Measurements from ENCODE around the gene FOXP1. TPM values are rescaled to one million over a fixed set of nuclear protein-coding genes. Genes with fewer than 3 reads are reported as not detected.

FOXP1 gene
- polyA plus RNA-seq, 1 donor from 2014 or later = 5.6 TPM

GRCh38 chr3:71254281-71255057, 329.1 kb downstream of the FOXP1 start:
- Histone ChIP-seq H3K36me3 (ENCODE audit: insufficient read depth, low read length) (no peaks in the 10 kb centered on the region), H3K9ac (ENCODE audit: low read length) (no peak overlapping the region), H3K79me2 (replicated peaks; ENCODE audit: insufficient read depth, low read length) (no peaks in the 10 kb centered on the region), H3K9me3 (ENCODE audit: low read length) (no peaks in the 10 kb centered on the region), H3K27ac (ENCODE audit: low read length) (no peak overlapping the region), H3K27me3 (ENCODE audit: insufficient read depth, low read depth, low read length) (no peaks in the 10 kb centered on the region), H3F3A (ENCODE audit: insufficient read depth, low read length, poor library complexity, severe bottlenecking) (no peaks in the 10 kb centered on the region), H4K20me1 (ENCODE audit: insufficient read depth) (no peaks in the 10 kb centered on the region), H3K9me2 (ENCODE audit: insufficient read depth, low read length) (no peaks in the 10 kb centered on the region), H2AFZ (ENCODE audit: low read depth, low read length) (no peak overlapping the region), H3K4me2 (ENCODE audit: low read length) (no peak overlapping the region), H3K4me3 (ENCODE audit: low read length) (no peak overlapping the region)
- TF ChIP-seq REST (IDR thresholded peaks at IDR 0.05; ENCODE audit: borderline replicate concordance) = no peak
- TF ChIP-seq EP300 (conservative IDR thresholded peaks at IDR 0.05; ENCODE audit: poor library complexity, severe bottlenecking) = no peak
- TF ChIP-seq SMC3 (conservative IDR thresholded peaks at IDR 0.05; ENCODE audit: poor library complexity) = no peak
- TF ChIP-seq RAD21 (conservative IDR thresholded peaks at IDR 0.05) = no peak
- TF ChIP-seq MXI1 (conservative IDR thresholded peaks at IDR 0.05; ENCODE audit: poor library complexity, severe bottlenecking) = no peak
- no peak for TF ChIP-seq EZH2 (IDR thresholded peaks at IDR 0.05; ENCODE audit: borderline replicate concordance, insufficient read depth, low read length, poor library complexity, severe bottlenecking)
- no peak for TF ChIP-seq TAF1 (IDR thresholded peaks at IDR 0.05; ENCODE audit: low read depth)
- TF ChIP-seq CTCF (IDR thresholded peaks at IDR 0.05; ENCODE audit: poor library complexity, severe bottlenecking) = no peak
- TF ChIP-seq POLR2AphosphoS5 (IDR thresholded peaks at IDR 0.05) = no peak

GRCh38 chr3:71253169-71253568, 330.4 kb downstream of the FOXP1 start:
- H2AFZ ChIP-seq (ENCODE audit: low read depth, low read length) = no peak overlapping the region
- no peaks in the 10 kb centered on the region for H3F3A ChIP-seq (ENCODE audit: insufficient read depth, low read length, poor library complexity, severe bottlenecking)
- no peak overlapping the region for H3K4me2 ChIP-seq (ENCODE audit: low read length)
- H3K79me2 ChIP-seq (replicated peaks; ENCODE audit: insufficient read depth, low read length) = no peaks in the 10 kb centered on the region
- H3K27ac ChIP-seq (ENCODE audit: low read length) = no peak overlapping the region
- no peaks in the 10 kb centered on the region for H3K27me3 ChIP-seq (ENCODE audit: insufficient read depth, low read depth, low read length)
- no peaks in the 10 kb centered on the region for H4K20me1 ChIP-seq (ENCODE audit: insufficient read depth)
- TF ChIP-seq REST (IDR thresholded peaks at IDR 0.05; ENCODE audit: borderline replicate concordance) = no peak
- TF ChIP-seq MXI1 (conservative IDR thresholded peaks at IDR 0.05; ENCODE audit: poor library complexity, severe bottlenecking) = no peak
- TF ChIP-seq RAD21 (conservative IDR thresholded peaks at IDR 0.05) = no peak
- no peak for TF ChIP-seq SMC3 (conservative IDR thresholded peaks at IDR 0.05; ENCODE audit: poor library complexity)
- TF ChIP-seq TAF1 (IDR thresholded peaks at IDR 0.05; ENCODE audit: low read depth) = no peak
- TF ChIP-seq POLR2AphosphoS5 (IDR thresholded peaks at IDR 0.05) = no peak
- no peak for TF ChIP-seq EP300 (conservative IDR thresholded peaks at IDR 0.05; ENCODE audit: poor library complexity, severe bottlenecking)
- TF ChIP-seq CTCF (IDR thresholded peaks at IDR 0.05; ENCODE audit: poor library complexity, severe bottlenecking) = no peak
- no peak for TF ChIP-seq EZH2 (IDR thresholded peaks at IDR 0.05; ENCODE audit: borderline replicate concordance, insufficient read depth, low read length, poor library complexity, severe bottlenecking)
- no peaks in the 10 kb centered on the region for H3K9me2 ChIP-seq (ENCODE audit: insufficient read depth, low read length)
- H3K36me3 ChIP-seq (ENCODE audit: insufficient read depth, low read length) = no peaks in the 10 kb centered on the region
- no peaks in the 10 kb centered on the region for H3K9me3 ChIP-seq (ENCODE audit: low read length)
- no peak overlapping the region for H3K4me3 ChIP-seq (ENCODE audit: low read length)
- no peak overlapping the region for H3K9ac ChIP-seq (ENCODE audit: low read length)
